D721Med (cell line): ENCODE results near the gene ATP9A.
"Not testable (repeated sequence)": the region's sequence is repeated elsewhere in the genome, so short reads cannot be mapped to it uniquely, and the experiment has no call there.

Source experiments
- DNase-seq: peaks from one replicate; pipeline ENCODE4 v3.0.0; 2011; ENCODE audit warnings: low spot score; ENCODE audit not compliant: insufficient read length
- FAIRE-seq: peaks from 2 replicates; lab custom pipeline; 2011; peaks lifted over from hg19 to GRCh38; lab: Jason Lieb, UNC
- CTCF ChIP-seq: IDR thresholded peaks from 2 replicates; pipeline ENCODE4 v1.5.1; 2012; ENCODE audit warnings: mild to moderate bottlenecking, control low read depth; ENCODE audit not compliant: insufficient read depth; ENCODE audit errors: missing control alignments

ATP9A gene

GRCh38 chr20:51768759-51769517, 748 bp upstream of the ATP9A start:
- no peak for DNase-seq
- no peak for FAIRE-seq
- no peak for TF ChIP-seq CTCF

GRCh38 chr20:51766994-51767866, 960 bp downstream of the ATP9A start:
- TF ChIP-seq CTCF = peak; percentile 7
- DNase-seq (peak; percentile 63), FAIRE-seq (no peak)

- DNase-seq, FAIRE-seq: not testable (repeated sequence)
These were observed 2.8 kb downstream of the ATP9A start for GRCh38 chr20:51765381-51765780.

GRCh38 chr20:51763965-51764602, 4.1 kb downstream of the ATP9A start:
- no peak for DNase-seq

GRCh38 chr20:51760905-51761546, 7.2 kb downstream of the ATP9A start:
- no peak for FAIRE-seq
- no peak for TF ChIP-seq CTCF

More at GRCh38 chr20:51763965-51764602, 4.1 kb downstream of the ATP9A start:
- no peak for TF ChIP-seq CTCF
- FAIRE-seq = no peak

GRCh38 chr20:51759769-51760510, 8.2 kb downstream of the ATP9A start:
- TF ChIP-seq CTCF = no peak
- FAIRE-seq (no peak), DNase-seq (no peak)

More at GRCh38 chr20:51760905-51761546, 7.2 kb downstream of the ATP9A start:
- no peak for DNase-seq
